GM12891 (cell line): ENCODE results near the gene BTNL8. TPM values are rescaled to one million over a fixed set of nuclear protein-coding genes. Genes with fewer than 3 reads are reported as not detected.

ENCODE experiments used
- DNase-seq: peaks from one replicate; pipeline ENCODE4 v3.0.0; 2011; ENCODE audit warnings: low spot score; ENCODE audit not compliant: insufficient read length
- FAIRE-seq: peaks from 2 replicates; lab custom pipeline; 2011; peaks lifted over from hg19 to GRCh38; lab: Jason Lieb, UNC
- PAX5 ChIP-seq: IDR thresholded peaks from 2 replicates; pipeline ENCODE4 v1.6.1; 2011; ENCODE audit warnings: low read length, moderate library complexity, mild to moderate bottlenecking; ENCODE audit not compliant: insufficient read depth, severe bottlenecking
- POLR2A ChIP-seq: IDR thresholded peaks from 2 replicates; pipeline ENCODE4 v1.6.1; 2011; ENCODE audit warnings: low read depth, low read length, control low read depth
- POLR2AphosphoS5 ChIP-seq: IDR thresholded peaks from 2 replicates; pipeline ENCODE4 v1.6.1; 2011; ENCODE audit warnings: low read depth, low read length, control low read depth
- POU2F2 ChIP-seq: IDR thresholded peaks from 2 replicates; pipeline ENCODE4 v1.6.1; 2011; ENCODE audit warnings: low read depth, mild to moderate bottlenecking, control low read depth, low read length, moderate library complexity
- SPI1 ChIP-seq: IDR thresholded peaks from 2 replicates; pipeline ENCODE4 v1.6.1; 2011; ENCODE audit warnings: low read depth, low read length, control low read depth
- TAF1 ChIP-seq: IDR thresholded peaks from 2 replicates; pipeline ENCODE4 v1.6.1; 2011; ENCODE audit warnings: low read depth, low read length, control low read depth
- polyA plus RNA-seq: library from polyadenylated mRNA; unstranded; fragments of >200 nt; gene quantifications from one replicate; pipeline ENCODE4 v1.2.1, GENCODE V29; 2012; ENCODE audit warnings: low read depth, missing spikeins, inconsistent platforms; ENCODE audit not compliant: missing spikeins

BTNL8 gene
- polyA plus RNA-seq = not detected

- no peak for TF ChIP-seq PAX5
- no peak for TF ChIP-seq TAF1
- TF ChIP-seq POLR2A = no peak
- no peak for TF ChIP-seq POLR2AphosphoS5
- no peak for TF ChIP-seq SPI1
- TF ChIP-seq POU2F2 = no peak
- no peak for FAIRE-seq
- DNase-seq = no peak
Observed at GRCh38 chr5:180898621-180899246, at the start of gene BTNL8. TSS of gene BTNL8 (plus strand) at chr5:180899159. CDS start at chr5:180899311, 152 bp downstream.

DNA sequence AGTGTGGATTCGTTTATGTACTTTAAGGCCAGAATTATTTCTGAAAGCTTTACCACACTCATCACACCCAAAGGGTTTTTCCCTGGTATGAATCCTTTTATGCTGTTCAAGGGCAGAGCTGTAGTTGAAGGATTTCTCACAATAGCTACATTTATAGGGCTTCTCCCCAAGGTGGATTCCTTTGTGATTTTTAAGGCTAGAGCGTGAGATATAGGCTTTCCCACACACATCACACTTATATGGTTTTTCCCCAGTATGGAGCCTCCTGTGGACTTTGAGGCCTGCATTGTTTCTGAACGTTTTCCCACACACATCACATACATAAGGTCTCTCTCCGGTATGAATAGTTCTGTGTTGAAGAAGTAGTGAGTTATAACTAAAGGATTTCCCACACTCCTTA, 49.1 kb upstream of the BTNL8 start:
- DNase-seq (no peak), FAIRE-seq (no peak)
- TF ChIP-seq TAF1 (no peak), POLR2AphosphoS5 (no peak), PAX5 (no peak), POU2F2 (no peak), POLR2A (no peak), SPI1 (no peak)

- no peak for FAIRE-seq
Observed at GRCh38 chr5:180850434-180851078, 48.4 kb upstream of the BTNL8 start.

DNA sequence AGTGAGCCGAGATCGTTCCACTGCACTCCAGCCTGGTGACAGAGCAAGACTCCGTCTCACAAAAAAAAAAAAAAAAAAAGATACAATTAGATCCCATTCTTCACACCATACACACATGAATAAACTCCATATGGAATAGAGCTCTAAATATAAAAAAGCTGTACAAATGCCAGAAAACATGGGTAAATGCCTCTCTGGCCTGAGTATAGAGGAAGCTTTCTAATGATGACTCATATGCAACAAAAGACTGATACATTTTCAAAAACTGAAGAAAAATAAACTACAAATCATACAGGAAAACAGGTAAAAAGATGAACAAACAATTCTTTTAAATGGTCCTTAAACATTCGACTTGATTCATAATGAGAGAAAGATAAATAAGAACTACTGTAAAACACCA, 46.5 kb upstream of the BTNL8 start:
- FAIRE-seq (no peak), DNase-seq (no peak)
- no peak for TF ChIP-seq PAX5
- TF ChIP-seq POLR2AphosphoS5 = no peak
- no peak for TF ChIP-seq POU2F2
- no peak for TF ChIP-seq POLR2A
- TF ChIP-seq TAF1 = no peak
- TF ChIP-seq SPI1 = no peak

More at GRCh38 chr5:180850434-180851078, 48.4 kb upstream of the BTNL8 start:
- TF ChIP-seq POLR2A (no peak), POU2F2 (no peak), PAX5 (no peak), TAF1 (no peak), POLR2AphosphoS5 (no peak), SPI1 (no peak)
- DNase-seq = no peak

- TF ChIP-seq PAX5 = no peak
- TF ChIP-seq POU2F2 = no peak
- TF ChIP-seq POLR2AphosphoS5 = no peak
- no peak for TF ChIP-seq SPI1
- no peak for TF ChIP-seq POLR2A
- TF ChIP-seq TAF1 = no peak
- no peak for DNase-seq
- FAIRE-seq = no peak
Observed at GRCh38 chr5:180853121-180853847, 45.7 kb upstream of the BTNL8 start.

GRCh38 chr5:180853848-180854176, 45.1 kb upstream of the BTNL8 start:
- FAIRE-seq (no peak), DNase-seq (no peak)
- TF ChIP-seq TAF1 (no peak), POLR2A (no peak), POLR2AphosphoS5 (no peak), SPI1 (no peak)

GRCh38 chr5:180858586-180858985, 40.4 kb upstream of the BTNL8 start:
- FAIRE-seq (no peak), DNase-seq (no peak)
- TF ChIP-seq PAX5 (no peak), SPI1 (no peak), POLR2A (no peak), POU2F2 (no peak), TAF1 (no peak), POLR2AphosphoS5 (no peak)

DNA sequence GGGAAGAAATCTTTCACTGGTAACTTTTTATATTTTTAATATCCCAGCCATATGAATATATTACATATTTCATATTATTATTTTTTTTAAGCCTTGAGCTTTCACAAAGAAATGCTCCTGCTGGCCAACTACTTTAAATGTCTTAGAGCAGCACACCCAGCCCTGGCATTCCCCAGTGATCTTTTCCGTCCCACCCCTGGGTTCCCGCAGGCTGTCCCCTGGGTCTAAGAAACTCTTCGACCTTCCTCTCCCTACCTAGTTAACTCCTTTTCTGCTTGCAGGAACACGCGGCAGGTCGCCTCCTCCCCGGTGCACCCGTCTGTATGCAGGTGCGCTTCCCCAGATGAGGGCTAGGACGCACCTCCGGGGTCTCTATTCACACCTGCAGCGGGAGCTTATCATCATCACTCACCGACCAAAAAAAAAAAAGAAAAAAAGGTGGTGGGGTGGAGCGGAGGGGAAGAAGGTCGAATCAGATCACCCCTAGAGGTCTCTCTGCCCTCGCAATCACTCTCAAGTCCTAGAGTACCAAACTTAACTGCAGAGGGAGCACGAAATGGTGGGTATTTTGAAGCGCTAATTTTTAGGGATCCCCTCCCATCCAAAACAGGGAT, 38.6 kb upstream of the BTNL8 start:
- peak; percentile 48 for DNase-seq
- TF ChIP-seq TAF1 (no peak), POLR2A (no peak)
- FAIRE-seq = no peak
